ENCODE results near the gene CPED1. TPM values are rescaled to one million over a fixed set of nuclear protein-coding genes. Genes with fewer than 3 reads are reported as not detected.
"Not testable (repeated sequence)": the region's sequence is repeated elsewhere in the genome, so short reads cannot be mapped to it uniquely, and the experiment has no call there.

The CPED1 gene
- total RNA-seq, 1 experiment from 2014 or later, result 1.6 TPM

DNA sequence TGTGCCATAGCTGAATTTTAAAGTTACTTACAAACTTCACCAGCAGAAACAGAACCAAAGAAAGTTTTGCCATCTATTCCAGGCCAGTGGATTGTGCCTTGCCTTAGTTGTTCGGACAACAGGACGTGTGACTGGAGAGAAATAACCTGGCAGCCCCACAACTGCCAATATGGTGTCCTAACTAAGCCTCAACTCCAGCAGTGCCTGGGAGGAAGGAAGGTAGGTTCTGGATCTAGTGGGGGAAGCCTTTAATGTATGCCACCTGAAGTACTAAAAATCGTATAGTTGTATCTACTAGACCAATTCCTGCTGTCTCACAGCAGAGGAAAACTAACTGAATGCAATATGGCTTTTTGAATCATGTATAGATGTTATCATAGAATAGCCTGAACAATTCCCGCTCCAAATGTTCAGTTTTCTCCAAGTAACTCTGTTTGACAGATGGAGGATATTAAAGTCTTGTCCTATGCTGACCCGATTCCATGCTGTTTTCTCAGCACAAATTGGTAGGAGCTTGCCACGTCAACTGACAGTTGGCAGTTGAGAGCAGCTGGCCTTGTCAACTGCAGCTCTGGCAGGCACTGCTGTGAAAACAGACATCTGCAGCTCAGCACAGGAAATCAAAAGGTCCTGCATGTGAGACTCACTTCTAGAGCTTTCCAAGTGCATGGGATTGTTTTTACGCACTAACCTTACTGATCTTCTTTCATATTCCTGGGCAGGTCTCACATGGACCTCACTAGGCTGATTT is 255.8 kb downstream of the CPED1 start:
- DNase-seq (ENCODE audit: low read depth), result no peak

DNA sequence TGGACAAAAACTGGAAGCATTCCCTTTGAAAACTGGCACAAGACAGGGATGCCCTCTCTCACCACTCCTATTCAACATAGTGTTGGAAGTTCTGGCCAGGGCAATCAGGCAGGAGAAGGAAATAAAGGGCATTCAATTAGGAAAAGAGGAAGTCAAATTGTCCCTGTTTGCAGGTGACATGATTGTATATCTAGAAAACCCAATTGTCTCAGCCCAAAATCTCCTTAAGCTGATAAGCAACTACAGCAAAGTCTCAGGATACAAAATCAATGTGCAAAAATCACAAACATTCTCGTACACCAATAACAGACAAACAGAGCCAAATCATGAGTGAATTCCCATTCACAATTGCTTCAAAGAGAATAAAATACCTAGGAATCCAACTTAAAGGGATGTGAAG is 262.9 kb downstream of the CPED1 start:
- not testable (repeated sequence) for DNase-seq (ENCODE audit: low read depth)

DNA sequence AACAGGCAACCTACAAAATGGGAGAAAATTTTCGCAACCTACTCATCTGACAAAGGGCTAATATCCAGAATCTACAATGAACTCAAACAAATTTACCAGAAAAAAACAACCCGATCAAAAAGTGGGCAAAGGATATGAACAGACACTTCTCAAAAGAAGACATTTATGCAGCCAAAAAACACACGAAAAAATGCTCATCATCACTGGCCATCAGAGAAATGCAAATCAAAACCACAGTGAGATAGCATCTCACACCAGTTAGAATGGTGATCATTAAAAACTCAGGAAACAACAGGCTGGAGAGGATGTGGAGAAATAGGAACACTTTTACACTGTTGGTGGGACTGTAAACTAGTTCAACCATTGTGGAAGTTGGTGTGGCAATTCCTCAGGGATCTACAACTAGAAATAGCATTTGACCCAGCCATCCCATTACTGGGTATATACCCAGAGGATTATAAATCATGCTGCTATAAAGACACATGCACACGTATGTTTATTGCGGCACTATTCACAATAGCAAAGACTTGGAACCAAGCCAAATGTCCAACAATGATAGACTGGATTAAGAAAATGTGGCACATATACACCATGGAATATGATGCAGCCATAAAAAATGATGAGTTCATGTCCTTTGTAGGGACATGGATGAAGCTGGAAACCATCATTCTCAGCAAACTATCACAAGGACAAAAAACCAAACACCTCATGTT is 264.2 kb downstream of the CPED1 start:
- DNase-seq (ENCODE audit: low read depth), result not testable (repeated sequence)

DNA sequence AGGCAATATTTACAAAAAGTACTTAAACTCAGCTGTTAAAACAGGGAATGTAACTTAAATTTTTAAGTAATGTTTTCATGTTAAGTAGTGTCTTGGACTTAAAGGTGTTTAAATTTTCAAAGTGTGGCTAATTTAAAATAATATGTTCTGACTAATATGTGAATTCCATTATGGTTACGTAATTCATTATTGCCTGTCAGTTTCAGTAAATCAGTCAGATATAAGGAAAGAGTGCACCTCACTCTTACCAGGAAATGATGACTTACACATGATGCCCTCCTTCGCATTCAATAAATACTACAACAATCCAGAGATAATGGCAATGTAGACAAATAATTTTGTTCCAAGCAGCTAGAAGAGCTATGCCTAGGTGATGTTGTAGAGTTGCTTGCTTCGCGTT is 271.3 kb downstream of the CPED1 start:
- DNase-seq (ENCODE audit: low read depth), result no peak

DNA sequence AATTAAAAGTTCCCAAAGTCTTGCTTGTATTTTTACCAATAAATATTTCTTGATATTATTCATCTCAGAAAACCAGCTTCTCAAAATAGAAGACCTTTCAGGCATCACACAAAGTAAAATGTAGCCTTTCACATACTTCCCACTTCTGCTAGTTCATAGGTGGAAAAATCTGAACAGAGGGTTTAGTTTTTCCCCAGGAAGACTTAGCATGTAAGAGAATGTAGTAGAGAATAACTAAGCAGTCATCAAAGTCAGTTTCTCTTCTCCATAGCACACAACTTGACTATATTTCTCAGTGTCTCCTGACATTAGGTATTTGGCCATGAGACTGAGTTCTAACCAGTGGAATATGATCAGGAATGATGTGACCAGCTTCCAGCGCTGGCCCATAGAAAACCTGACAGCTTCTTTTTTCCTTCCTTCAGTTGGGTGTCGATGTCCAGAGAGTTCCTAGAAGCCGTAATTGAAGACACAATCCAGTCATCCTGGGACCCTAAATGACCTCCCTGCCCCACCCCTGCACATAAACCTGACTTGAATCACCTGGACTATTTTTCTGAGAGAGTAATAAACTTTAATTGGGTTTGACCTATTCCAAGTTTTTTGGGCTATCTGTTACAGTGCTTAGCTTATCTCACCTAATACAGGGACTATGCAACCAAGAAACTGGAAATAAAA is 272.8 kb downstream of the CPED1 start:
- no peak for DNase-seq (ENCODE audit: low read depth)

DNA sequence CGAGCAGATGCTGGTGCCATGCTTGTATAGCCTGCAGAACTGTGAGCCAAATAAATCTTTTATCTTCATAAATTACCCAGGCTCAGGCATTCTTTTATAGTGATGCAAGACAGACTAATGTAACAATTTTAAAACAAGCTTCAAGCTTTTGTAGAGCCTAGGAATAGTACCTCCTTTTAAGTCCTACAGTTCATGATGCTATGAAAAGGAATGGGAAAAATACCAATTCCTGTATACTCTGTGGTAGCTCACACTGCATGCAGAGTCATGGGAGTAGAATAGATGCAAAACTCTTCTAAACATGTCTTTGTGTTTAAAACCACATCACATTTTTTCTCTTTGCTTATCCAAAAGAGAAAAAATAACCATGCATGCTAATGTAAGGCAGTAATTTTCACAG is 273.7 kb downstream of the CPED1 start:
- no peak for DNase-seq (ENCODE audit: low read depth)

DNA sequence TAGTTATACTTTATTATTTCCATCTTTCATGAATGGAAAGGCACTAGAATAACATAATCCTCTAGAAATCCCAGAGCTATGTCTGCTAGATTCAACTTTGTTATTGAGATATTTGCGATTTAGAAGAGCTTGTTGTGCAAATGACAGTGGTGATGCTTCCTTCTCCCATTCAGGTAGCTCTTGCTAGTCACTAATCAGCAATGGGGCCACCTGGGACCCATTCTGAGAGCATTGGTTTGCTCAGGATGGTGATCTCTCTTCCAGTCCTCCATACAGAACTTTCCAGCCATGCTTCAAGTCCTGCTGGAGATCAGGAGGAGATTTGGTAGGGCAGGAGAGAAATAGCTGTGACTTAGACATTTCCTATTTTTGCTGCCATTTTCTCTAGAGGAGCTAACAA is 274.5 kb downstream of the CPED1 start:
- no peak for DNase-seq (ENCODE audit: low read depth)

DNA sequence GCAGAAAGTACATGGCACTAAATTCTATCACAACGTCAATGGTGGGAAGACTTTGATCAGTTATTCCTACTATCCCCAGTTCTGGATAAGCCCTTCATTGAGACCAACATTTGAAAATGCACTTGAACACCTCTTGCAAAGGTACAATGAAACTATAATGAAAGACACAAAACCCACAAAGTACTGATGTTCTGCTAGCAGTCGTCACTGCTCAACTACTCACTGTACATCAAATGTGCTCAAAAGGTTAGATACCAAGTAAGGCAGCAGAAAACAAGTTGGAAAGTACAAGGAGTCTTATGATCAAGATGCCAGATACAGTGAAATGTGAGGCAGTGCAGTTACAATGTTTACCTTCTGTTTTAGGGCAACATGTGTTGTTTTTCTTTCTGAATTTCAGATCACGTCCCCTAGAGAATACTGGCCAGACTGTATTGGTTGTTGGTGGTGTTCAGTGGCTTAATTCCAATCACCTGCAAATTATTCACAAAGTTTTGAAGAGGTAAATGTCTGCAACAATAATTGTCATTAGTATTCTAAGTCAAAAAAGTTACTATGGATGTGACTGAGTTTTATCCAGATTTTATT is 277.9 kb downstream of the CPED1 start:
- no peak for DNase-seq (ENCODE audit: low read depth)

DNA sequence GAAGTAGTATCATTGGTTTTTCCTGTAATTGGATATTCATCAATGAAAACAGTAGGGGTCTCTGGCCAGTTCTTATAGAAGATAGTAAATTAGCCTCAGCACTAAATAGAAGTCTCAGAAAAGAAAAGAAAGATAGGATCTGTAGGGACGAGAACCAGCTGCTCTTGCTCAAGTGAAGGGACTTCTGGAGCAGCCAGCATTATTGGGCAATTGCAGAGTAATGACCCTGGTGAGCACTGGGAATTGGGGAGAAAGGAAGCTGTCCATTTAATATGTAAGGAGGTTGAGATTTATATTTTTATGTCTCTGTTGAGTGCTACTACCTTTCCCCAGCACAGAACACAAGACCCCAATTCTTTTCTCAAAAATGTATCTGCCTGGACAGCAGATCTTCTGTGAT is 279.1 kb downstream of the CPED1 start:
- DNase-seq (ENCODE audit: low read depth), result no peak

DNA sequence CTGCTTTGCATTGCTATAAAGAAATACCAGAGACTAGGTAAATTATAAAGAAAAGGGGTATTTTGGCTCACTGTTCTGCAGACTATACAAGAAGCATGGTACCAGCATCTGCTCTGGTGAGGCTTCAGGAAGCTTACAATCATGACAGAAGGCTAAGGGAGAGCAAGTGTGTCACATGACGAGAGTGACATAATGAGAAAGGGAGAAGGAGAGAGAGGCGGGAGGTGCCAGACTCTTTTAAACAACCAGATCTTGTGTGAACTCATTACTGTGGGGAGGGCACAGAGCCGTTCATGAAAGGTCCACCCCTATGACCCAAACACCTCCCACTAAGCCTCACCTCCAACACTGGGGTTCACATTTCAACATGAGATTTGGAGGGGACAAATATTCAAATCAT is 281.3 kb downstream of the CPED1 start:
- DNase-seq (ENCODE audit: low read depth), result no peak

DNA sequence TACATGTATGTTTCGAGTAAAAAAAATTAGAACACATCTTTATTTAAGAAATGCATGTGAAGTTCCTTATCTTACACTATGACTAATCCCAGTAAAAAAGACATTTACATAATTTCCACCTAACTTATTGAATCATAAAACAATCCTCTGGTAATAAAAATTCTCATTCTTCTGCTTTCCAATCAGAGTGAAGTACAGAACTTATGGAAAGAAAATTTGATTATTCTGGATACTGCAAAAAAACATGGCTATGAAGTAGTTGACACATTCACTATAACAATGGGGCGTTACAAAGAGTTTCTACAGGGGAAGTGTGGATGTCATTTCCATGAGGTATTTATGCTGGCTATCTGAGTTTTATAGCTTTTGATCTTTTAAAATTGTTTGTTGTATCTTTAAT is 282.6 kb downstream of the CPED1 start:
- DNase-seq (ENCODE audit: low read depth), result no peak

DNA sequence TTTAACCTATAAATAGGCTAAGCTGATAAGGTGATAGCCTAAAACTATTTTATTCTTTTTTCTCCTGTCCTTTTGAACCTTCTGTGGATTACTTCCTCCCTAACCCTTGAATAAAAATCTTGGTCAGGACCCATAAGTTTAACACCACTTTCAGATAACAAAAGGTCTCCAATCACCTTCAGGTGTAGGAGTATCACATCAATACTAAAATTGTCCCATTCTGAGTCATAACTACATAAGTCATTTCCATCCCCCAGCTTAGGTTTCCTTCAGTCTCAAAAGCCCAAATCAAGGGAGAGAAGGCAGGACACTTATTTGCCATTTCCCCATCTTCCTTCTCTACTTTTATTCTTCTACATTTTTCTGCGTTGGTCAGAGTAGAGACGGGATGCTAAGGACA is 283.4 kb downstream of the CPED1 start:
- no peak for DNase-seq (ENCODE audit: low read depth)

DNA sequence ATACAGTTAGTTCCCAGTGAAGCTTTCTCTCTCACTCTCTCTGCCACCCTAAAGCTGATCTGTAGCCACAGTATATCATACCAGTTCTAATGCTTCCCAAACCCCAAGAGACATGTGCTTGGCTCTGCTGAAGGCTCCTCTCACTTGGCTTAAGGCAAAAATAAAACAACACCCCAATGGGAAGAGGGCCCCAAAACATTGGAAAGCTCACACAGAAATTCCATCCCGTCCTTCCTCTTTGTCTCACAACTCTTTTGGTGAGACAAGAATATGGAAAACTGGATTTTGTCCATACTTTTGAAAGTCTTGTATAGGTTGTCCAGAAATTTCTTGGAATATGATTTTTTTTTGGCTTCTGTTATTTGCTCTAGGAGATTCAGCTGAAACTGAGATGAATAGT is 284.2 kb downstream of the CPED1 start:
- no peak for DNase-seq (ENCODE audit: low read depth)

DNA sequence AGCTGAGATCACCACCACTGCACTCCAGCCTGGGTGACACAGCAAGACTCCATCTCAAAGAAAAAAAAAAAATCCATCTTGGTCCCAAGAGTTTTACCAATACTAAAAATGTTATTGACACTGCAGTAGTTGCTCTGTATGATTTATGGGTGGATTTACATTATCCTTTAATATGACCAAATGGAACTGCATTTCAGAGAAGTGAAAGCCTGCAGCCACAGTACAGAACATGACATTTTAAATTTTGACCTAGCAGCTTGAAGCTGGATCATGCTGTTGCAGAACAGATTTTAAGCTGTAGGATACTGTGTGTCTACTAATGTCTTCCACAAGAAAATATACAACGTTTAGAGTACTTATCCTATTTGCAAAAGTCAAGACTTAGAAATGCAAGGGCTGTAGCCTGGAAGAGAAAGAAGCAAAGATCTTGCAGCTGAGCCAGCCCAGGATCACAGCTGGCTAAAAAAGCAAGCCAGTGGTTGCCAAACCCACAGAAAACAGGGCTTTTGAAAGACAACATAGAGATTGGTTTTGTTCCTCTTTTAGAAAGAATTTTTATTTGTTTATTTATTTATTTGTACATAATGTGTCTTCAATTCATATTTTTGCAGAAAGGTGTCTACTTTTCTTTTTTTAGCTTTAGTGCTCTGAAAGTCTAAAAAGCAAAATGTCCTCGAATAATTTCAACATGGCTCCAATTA is 285.1 kb downstream of the CPED1 start:
- DNase-seq (ENCODE audit: low read depth), result no peak

DNA sequence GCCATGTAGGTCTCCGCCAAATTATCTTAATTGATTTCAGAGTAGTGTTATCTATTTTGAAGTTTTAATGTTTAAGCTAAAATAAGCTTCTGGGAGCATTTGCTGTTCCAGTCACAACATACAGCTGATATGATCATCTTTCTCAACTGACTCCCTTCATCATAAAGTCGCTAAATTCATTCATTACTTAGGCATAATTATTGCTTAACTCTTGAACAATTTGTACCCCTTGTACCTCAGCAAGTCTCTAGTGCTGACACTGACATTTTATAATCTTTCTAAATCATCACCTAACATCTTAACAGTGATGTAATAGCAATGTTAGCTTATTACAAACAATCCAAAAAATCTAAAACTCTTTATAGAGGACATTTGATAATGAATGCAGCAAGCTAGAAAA is 286.0 kb downstream of the CPED1 start:
- DNase-seq (ENCODE audit: low read depth), result no peak

DNA sequence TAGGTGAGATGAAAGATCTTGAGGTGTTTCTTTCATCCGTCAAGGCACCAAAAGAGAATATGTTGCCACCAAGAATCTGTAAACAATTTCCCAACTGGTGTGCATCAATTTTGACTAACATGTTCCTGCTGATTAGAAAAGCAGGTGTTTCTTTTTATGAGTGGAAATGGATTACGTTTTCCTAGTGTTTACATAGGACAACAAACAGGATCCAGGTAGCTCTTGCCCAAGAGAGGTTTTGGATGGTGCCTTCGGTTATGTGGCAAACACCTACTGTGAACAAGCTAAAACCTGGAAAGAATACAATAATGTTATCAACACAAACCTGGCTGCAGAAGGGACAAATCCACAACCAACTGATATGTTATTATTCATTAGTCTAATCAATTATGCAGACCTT is 286.7 kb downstream of the CPED1 start:
- no peak for DNase-seq (ENCODE audit: low read depth)

DNA sequence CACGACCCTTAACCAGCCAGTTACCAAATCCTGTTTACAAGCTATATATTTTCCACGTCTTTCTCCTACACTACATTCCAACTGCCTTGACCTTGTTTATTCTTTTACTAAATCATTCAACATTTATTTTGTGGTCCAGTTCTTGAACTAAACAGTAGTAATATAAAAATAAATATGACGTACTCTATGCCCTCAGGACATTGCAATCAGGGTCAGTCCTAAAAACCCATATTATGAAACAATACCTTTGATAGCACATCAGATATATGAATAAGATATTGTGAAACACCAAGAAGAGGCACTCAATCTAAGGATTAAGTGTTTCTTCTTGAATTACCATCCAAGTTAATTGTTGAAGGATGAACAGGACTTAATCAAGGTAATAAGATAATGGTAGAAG is 287.8 kb downstream of the CPED1 start:
- no peak for DNase-seq (ENCODE audit: low read depth)

DNA sequence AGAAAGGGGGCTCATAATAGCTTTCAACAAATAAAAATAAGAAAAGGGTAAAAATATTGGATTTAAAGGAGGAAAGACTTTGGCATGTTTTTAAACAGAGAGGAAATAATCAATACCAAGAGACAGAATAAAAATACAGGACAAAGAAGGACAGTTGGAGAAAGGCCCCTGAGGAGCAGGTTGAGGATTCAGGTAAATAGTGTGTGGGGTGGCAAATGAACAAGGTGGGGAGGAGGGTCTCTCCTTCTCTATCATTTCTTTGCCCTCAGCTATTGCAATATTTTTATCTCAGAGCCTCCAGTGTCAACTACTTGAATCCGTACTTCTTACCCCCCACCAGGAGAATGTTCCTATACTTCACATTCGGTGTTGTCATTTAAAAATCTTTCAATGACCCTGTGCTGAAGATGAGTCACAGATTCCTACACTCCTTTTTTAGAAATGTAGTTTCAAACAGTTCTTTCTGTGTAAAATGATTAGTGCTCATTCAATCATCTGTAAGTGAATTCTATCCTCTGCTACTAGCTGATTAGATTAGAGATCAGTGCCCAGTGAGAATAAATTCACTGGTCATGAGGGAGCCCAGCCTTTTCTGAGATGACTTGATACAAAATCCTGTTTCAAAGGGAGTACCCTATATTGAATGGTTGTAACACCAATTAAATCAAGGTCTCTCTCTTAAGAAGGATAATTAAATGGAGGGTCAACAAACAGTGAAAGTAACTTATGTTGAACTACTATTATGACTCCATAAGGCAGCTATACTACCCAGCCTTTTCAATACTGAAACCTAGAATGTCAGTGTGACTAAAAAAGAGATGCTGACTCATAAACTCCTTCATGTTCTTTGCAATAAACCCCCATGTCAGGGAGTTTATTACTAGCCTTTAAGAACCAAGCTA is 289.9 kb downstream of the CPED1 start:
- peak; percentile 56 for DNase-seq (ENCODE audit: low read depth)

DNA sequence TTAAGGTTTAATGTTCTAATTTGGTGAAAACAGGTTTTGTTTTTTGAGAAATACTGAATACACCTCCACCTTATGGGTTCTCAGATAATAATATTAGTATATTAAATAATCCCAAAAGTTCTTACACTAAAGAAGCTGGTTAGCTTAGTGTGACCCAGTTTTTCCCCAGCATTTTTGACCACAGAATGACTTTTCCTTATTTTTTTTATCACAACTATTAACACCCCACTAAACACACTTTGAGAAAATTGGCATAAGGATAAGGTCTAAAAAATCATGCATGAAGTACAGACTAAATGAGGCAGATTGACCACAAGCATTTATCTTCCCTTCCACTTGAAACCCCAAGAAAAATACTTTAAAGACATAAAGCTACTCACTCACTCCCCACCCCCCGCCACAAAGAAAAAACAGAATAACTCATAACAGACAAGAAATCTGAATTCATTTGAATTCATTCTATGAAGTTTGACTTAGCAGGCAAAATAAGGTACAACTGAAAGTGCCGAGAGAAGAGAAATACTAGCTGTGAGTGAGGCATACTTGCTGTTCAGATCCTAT is 290.6 kb downstream of the CPED1 start:
- peak; percentile 58 for DNase-seq (ENCODE audit: low read depth)

DNA sequence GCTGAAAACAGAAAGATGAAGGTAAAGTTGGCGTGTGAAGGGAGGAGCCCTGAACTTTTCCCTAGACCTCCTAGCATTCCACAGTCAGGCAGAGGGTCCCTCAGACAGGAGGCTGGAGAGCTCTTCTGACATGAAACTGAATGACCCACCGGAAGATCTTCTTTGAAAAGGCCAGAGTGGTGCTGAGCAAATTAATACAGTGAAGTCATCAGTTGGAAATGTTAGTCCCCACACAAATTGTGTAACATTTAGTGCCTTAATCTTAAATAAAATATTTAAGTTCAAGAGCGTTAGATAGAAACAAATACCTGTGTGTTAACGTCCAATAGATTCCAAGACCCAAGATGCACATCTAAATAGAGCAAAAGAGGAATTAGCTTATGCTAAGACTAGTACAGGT is 291.3 kb downstream of the CPED1 start:
- no peak for DNase-seq (ENCODE audit: low read depth)

DNA sequence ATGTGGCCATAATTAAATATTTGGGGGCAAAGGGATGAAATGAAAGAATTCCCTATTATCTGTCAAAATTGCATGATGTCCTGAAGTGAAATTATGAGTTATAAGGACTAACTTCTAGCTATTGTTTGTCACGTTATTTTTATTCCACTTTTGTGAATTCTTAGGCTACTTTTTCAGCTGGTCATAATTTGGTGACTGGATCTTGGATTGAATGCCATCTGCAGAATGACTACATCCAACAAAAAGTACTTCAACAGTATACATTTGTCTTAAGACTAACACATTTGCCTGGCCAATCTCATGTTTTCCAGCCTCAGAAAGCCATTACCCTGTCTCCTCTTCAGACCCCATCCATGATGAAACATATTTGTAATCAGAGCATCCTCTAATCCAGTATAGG is 292.1 kb downstream of the CPED1 start:
- no peak for DNase-seq (ENCODE audit: low read depth)
